IPS DF 6.9 (cell line): ENCODE data around the gene CCNF.

Experiments used
- DNase-seq: peaks from one replicate; pipeline ENCODE4 v3.0.0-alpha.2; 2013; ENCODE audit warnings: low read depth, low spot score
- H3K27ac ChIP-seq: one replicate; pipeline ENCODE4 v1.5.1; 2013; ENCODE audit warnings: low read length, control low read depth
- H3K27me3 ChIP-seq: 2 replicates; pipeline ENCODE4 v1.6.1; 2013; ENCODE audit warnings: mild to moderate bottlenecking, low read length; ENCODE audit not compliant: control insufficient read depth, insufficient read depth
- H3K36me3 ChIP-seq: 2 replicates; pipeline ENCODE4 v1.6.1; 2013; ENCODE audit warnings: low read length; ENCODE audit not compliant: control insufficient read depth, insufficient read depth
- H3K4me1 ChIP-seq: 2 replicates; pipeline ENCODE4 v1.6.1; 2013; ENCODE audit warnings: low read length; ENCODE audit not compliant: control insufficient read depth, insufficient read depth
- H3K4me3 ChIP-seq: 2 replicates; pipeline ENCODE4 v1.5.1; 2013; ENCODE audit warnings: mild to moderate bottlenecking, low read length
- H3K9me3 ChIP-seq: 2 replicates; pipeline ENCODE4 v1.6.1; 2013; ENCODE audit warnings: low read length, inconsistent platforms; ENCODE audit not compliant: control insufficient read depth, insufficient read depth
- WGBS: extraction: QIAGEN DNeasy Blood & Tissue Kit; methylation state at CpG from one replicate; pipeline ENCODE4 v1.1.7; 2013; ENCODE audit warnings: mixed read lengths, missing lambda C conversion rate; ENCODE audit not compliant: insufficient read length, insufficient coverage; 5-methylcytosine and 5-hydroxymethylcytosine counted together

The CCNF gene

DNA sequence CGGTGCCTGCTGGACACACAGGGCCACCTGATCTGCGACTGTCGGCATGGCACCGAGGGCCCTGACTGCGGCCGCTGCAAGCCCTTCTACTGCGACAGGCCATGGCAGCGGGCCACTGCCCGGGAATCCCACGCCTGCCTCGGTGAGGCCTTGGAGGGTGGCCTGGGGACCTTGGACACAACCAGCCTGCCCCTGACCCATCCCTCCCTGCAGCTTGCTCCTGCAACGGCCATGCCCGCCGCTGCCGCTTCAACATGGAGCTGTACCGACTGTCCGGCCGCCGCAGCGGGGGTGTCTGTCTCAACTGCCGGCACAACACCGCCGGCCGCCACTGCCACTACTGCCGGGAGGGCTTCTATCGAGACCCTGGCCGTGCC, 43.2 kb downstream of the CCNF start:
- H3K27me3 ChIP-seq: peaks cover 17% of the 10 kb centered on the region
- no peak for DNase-seq
- WGBS: no CpG with 5 or more reads among the region's 27 CpGs
- H3K9me3 ChIP-seq: no peaks in the 10 kb centered on the region
- peaks cover 20% of the 10 kb centered on the region for H3K4me1 ChIP-seq
- H3K27ac ChIP-seq: no peak overlapping the region
- no peaks in the 10 kb centered on the region for H3K36me3 ChIP-seq
- H3K4me3 ChIP-seq: no peak overlapping the region

GRCh38 chr16:2472885-2473445, 43.7 kb downstream of the CCNF start:
- no peak overlapping the region for H3K27ac ChIP-seq
- H3K4me1 ChIP-seq: peaks cover 19% of the 10 kb centered on the region
- no CpG with 5 or more reads among the region's 14 CpGs for WGBS
- H3K36me3 ChIP-seq: no peaks in the 10 kb centered on the region
- H3K9me3 ChIP-seq: no peaks in the 10 kb centered on the region
- no peak for DNase-seq
- no peak overlapping the region; the same call in 1 of the 2 replicates for H3K4me3 ChIP-seq
- H3K27me3 ChIP-seq: peaks cover 17% of the 10 kb centered on the region

GRCh38 chr16:2473446-2473926, 44.2 kb downstream of the CCNF start:
- Histone ChIP-seq H3K4me1 (peaks cover 16% of the 10 kb centered on the region), H3K9me3 (no peaks in the 10 kb centered on the region), H3K27ac (no peak overlapping the region), H3K36me3 (no peaks in the 10 kb centered on the region), H3K27me3 (peaks cover 17% of the 10 kb centered on the region), H3K4me3 (peak overlapping the region; percentile 36; the same call in 1 of the 2 replicates)
- no peak for DNase-seq
- WGBS: no CpG with 5 or more reads among the region's 49 CpGs

DNA sequence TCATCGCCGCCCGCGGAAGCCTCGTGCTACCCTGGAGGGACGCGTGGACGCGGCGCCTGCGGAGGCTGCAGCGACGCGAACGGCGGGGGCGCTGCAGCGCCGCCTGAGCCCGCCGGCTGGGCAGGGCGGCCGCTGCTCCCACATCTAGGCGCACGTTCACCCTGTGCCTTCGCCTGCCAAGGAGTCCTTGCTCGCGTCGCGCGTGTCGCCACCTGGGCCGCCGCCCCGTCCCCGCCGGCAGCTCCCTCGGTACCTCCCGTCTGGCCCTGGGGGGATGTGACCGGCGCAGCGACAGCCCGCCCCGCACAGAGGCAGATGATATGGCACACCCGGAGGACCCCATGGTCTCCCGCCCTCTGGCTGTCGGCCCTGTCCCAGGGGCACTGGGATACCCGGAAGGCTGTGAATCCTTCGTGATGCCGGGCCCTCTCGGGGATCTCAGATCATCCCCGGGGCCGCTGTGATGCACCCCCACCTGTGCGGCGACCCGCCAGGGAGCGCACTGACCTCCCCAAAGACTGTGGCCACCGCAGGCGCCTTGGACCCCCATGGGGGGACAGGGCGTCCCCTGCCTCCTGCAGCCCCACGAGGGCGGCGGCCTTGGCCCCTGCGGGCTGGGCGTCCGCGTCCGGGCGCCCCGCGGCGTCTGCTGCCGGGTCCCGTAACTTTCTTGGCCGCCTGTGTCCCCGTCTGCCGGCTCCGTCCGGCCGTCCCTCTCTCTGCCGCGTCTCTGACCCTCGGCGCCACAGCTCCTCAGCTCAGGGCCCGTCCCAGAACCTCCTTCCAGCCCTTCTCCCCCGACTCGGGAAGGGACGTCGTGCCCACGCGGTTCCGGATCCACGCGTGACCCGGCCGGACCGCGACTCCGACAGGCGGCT, 45.0 kb downstream of the CCNF start:
- Histone ChIP-seq H3K4me1 (peaks cover 11% of the 10 kb centered on the region), H3K9me3 (no peaks in the 10 kb centered on the region), H3K27ac (no peak overlapping the region), H3K4me3 (peak overlapping the region; percentile 74), H3K27me3 (peaks cover 13% of the 10 kb centered on the region), H3K36me3 (no peaks in the 10 kb centered on the region)
- WGBS: no CpG with 5 or more reads among the region's 100 CpGs
- no peak for DNase-seq

- no peak within 1 kb of the TSS for H3K27ac ChIP-seq
Measured at GRCh38 chr16:2474877-2475412, 45.7 kb downstream of the CCNF start, which contains the start of gene TBC1D24. Gene TBC1D24, plus strand, starts transcription at chr16:2475127. Its CDS starts 21,022 bp downstream, at chr16:2496149.

DNA sequence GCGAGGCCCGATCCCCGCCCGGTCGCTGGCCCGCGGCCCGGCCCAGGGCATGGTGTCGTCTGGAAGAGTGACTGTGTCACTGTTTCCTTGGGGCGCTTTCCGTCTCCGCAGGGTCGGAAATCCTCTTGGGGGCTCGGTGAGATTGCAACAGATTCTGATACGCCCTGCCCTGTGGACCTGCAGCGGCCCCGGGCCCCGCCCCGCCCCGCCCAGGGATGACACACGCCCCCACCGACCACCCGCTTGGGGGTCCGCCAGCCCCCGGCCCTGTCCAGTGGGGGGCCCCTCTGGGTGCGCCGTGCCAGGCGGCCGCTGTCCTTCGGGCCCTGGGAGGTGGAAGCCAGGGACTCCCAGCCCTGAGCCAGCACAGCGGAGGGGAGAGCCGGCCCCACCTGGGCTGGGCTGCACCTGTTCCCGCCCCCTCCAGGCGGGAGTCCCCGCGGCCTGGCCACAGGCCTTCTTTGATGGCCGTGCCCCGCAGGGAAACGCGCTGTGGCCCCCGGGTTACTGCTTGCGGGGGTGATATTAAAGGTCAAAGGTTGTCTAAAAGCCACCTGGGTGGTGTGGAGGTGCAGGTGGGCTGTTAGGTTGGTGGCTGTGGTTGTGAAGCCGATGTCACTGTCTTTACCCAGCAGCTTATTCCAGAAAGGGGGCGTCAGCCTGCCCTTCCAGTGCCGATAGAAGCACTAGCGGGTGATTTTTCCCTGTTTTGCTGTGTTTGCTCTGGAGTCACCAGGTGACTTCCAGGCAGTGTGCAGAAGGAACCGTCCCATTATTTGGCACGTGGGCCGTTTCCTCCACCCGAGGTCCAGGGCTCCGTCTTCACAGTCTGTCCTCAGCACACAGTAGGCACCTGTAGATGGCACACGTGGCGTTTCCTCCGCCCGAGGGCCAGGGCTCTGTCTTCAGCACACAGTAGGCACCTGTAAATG, 46.4 kb downstream of the CCNF start:
- DNase-seq: no peak
- Histone ChIP-seq H3K4me3 (peak overlapping the region; percentile 74), H3K27ac (no peak overlapping the region), H3K9me3 (no peaks in the 10 kb centered on the region), H3K36me3 (no peaks in the 10 kb centered on the region), H3K27me3 (peaks cover 7% of the 10 kb centered on the region; the same call in 1 of the 2 replicates), H3K4me1 (peaks cover 7% of the 10 kb centered on the region)
- WGBS: no CpG with 5 or more reads among the region's 55 CpGs

More at GRCh38 chr16:2474877-2475412, 45.7 kb downstream of the CCNF start, which contains the start of gene TBC1D24:
- Histone ChIP-seq H3K4me3 (peak within 1 kb of the TSS; percentile 74), H3K9me3 (no peaks in the 10 kb centered on the region), H3K36me3 (no peaks in the 10 kb centered on the region), H3K4me1 (peaks cover 8% of the 10 kb centered on the region), H3K27me3 (peaks cover 12% of the 10 kb centered on the region)
- no CpG with 5 or more reads among the region's 77 CpGs for WGBS
- no peak for DNase-seq

DNA sequence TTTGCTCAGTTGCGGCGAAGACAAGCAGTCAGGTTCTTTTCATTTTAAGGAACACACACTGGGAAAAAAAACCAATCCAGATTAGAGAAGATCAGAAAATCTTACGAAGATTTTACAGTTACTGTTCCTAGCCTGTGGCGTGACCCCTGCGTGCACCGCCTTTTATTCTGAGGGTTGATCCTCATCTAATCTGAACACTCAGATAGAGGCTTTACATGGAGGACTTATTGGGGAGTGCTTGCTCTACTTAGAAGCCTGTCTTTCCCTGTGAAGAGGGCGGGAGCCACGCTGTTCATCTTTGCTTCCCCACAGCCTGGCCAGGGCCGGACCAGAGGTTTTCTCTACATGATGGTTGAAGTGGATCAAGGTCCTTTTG, 47.1 kb downstream of the CCNF start:
- no peak overlapping the region for H3K27ac ChIP-seq
- WGBS: no CpG with 5 or more reads among the region's 9 CpGs
- no peak for DNase-seq
- peaks cover 6% of the 10 kb centered on the region; the same call in 1 of the 2 replicates for H3K27me3 ChIP-seq
- H3K4me1 ChIP-seq: peaks cover 6% of the 10 kb centered on the region
- H3K9me3 ChIP-seq: no peaks in the 10 kb centered on the region
- no peak overlapping the region for H3K4me3 ChIP-seq
- H3K36me3 ChIP-seq: no peaks in the 10 kb centered on the region

- no peak for DNase-seq
- H3K4me3 ChIP-seq: no peak overlapping the region
- no peaks in the 10 kb centered on the region for H3K9me3 ChIP-seq
- H3K36me3 ChIP-seq: no peaks in the 10 kb centered on the region
- no CpG with 5 or more reads among the region's 3 CpGs for WGBS
- peaks cover 4% of the 10 kb centered on the region for H3K4me1 ChIP-seq
- H3K27ac ChIP-seq: no peak overlapping the region
- peaks cover 6% of the 10 kb centered on the region; the same call in 1 of the 2 replicates for H3K27me3 ChIP-seq
Measured at GRCh38 chr16:2476741-2477140, 47.5 kb downstream of the CCNF start.

DNA sequence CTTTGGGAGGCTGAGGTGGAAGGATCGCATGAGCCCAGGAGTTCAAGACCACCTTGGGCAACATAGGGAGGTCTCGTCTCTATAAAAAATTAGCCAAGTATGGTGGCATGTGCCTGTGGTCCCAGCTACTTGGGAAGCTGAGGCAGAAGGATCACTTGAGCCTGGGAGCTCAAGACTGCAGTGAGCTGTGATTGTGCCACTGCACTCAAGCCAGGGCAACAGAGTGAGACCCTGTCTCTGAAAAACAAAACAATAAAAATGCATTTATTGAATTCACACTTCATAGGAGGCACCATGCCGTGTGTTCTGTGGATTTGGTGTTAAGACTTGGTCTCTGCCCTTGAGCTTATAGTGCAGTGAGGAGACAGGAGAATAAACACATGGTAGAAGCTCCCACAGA, 48.1 kb downstream of the CCNF start:
- H3K27me3 ChIP-seq: peaks cover 4% of the 10 kb centered on the region; the same call in 1 of the 2 replicates
- peaks cover 4% of the 10 kb centered on the region for H3K4me1 ChIP-seq
- no peaks in the 10 kb centered on the region for H3K9me3 ChIP-seq
- H3K36me3 ChIP-seq: no peaks in the 10 kb centered on the region
- WGBS: no CpG with 5 or more reads among the region's 3 CpGs
- H3K27ac ChIP-seq: no peak overlapping the region
- no peak overlapping the region for H3K4me3 ChIP-seq
- no peak for DNase-seq
